SKM-1 (cell line): Measurements from ENCODE around the gene A3GALT2.

ENCODE experiments used
- DNase-seq: peaks from one replicate; lab custom pipeline; 2025; ENCODE audit not compliant: unreplicated experiment; lab: John Stamatoyannopoulos, UW

The A3GALT2 gene

GRCh38 chr1:33257207-33257771, 63.6 kb downstream of the A3GALT2 start:
- DNase-seq, result peak; percentile 35
